Measurements from ENCODE around the gene EYA3. TPM values are rescaled to one million over a fixed set of nuclear protein-coding genes. Genes with fewer than 3 reads are reported as not detected.

EYA3 gene
- total RNA-seq, 1 experiment from 2014 or later: 32.7 TPM

DNA sequence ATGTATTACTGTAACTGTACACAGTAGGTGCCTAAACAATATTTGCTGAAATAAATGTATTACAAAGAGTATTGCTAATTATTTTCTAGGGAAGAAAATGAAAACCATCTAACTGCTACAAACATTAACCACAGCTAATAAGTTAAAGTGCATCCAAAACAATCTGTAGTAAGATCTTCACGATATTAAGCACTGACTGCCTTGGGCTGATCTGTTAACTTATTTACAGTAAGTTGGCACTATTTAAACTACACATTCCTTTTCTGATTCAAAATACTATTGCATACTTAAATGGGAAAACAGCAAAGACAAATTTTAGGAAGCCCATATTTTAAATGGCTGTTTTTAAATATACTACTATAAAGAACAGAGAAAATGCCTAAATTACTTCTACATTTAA is 4.5 kb downstream of the EYA3 start:
- H4K20me1 ChIP-seq (ENCODE audit: control insufficient read depth, insufficient read depth, insufficient read length): no peaks in the 10 kb centered on the region
- H3K4me2 ChIP-seq (ENCODE audit: insufficient read depth, insufficient read length, low read length): no peak overlapping the region
- H3T11ph ChIP-seq (ENCODE audit: low read length): no peak overlapping the region
- no peak overlapping the region for H4K8ac ChIP-seq (replicated peaks; ENCODE audit: insufficient read length, low read depth, low read length)
- no peak overlapping the region for H2BK120ac ChIP-seq (ENCODE audit: low read depth, low read length, poor library complexity, severe bottlenecking)
- no peak overlapping the region for H2AFZ ChIP-seq (ENCODE audit: low read length)
- H3K27me3 ChIP-seq (ENCODE audit: insufficient read depth, low read length): no peaks in the 10 kb centered on the region
- no CpG with 5 or more reads among the region's 1 CpG for WGBS (ENCODE audit: extremely low coverage, insufficient read length, low lambda C conversion rate)
- no peak overlapping the region for H2BK20ac ChIP-seq (ENCODE audit: low read depth, low read length, poor library complexity, severe bottlenecking)
- no peak overlapping the region for H3K23ac ChIP-seq (ENCODE audit: insufficient read length, low read depth, low read length)
- no peak overlapping the region for H3K18ac ChIP-seq (ENCODE audit: insufficient read length, low read depth, low read length)
- no peak overlapping the region for H4K5ac ChIP-seq (ENCODE audit: insufficient read length, low read depth, low read length)
- no peak overlapping the region for H2BK5ac ChIP-seq (ENCODE audit: insufficient read length, low read length)
- no peak overlapping the region for H2BK15ac ChIP-seq (ENCODE audit: low read depth, low read length)
- no peak for DNase-seq
- H3K4me3 Mint-ChIP-seq: no peak overlapping the region
- no peak overlapping the region for H3K27ac Mint-ChIP-seq
- H3K56ac ChIP-seq (ENCODE audit: insufficient read length, low read depth, low read length): no peak overlapping the region
- no peak overlapping the region for H2BK12ac ChIP-seq (ENCODE audit: insufficient read length, low read depth, low read length)
- H3K14ac ChIP-seq (ENCODE audit: insufficient read depth, low read length): no peak overlapping the region
- H3K79me2 ChIP-seq (ENCODE audit: insufficient read depth, low read length): peaks cover 3% of the 10 kb centered on the region; the same call in 1 of the 2 replicates
- no peak overlapping the region for H3K9ac ChIP-seq (ENCODE audit: extremely low read depth, insufficient read length, low read length)
- no peaks in the 10 kb centered on the region for H3K9me3 ChIP-seq (ENCODE audit: control insufficient read depth, low read depth, low read length)
- no peaks in the 10 kb centered on the region for H3K79me1 ChIP-seq (ENCODE audit: insufficient read depth, low read depth, low read length, poor library complexity, severe bottlenecking)
- peaks cover 1 to 11% (median 11%) of the 10 kb centered on the region in 3 experiments; a peak in 3 of 7 replicates for H3K36me3 Mint-ChIP-seq (ENCODE audit: insufficient read depth in 1 of 3, low read depth in 3 of 3)
- H4K91ac ChIP-seq (ENCODE audit: insufficient read length, low read depth, low read length): no peak overlapping the region
- no peaks in the 10 kb centered on the region for H3K27me3 Mint-ChIP-seq (ENCODE audit: low read depth)
- H2AK5ac ChIP-seq (ENCODE audit: insufficient read length, low read length): no peak overlapping the region
- H3K4ac ChIP-seq (ENCODE audit: low read depth, low read length): no peak overlapping the region
- peaks cover 8% of the 10 kb centered on the region for H3K23me2 ChIP-seq (ENCODE audit: insufficient read length, low read depth, low read length, poor library complexity, severe bottlenecking)
- H3K9me3 Mint-ChIP-seq: no peaks in the 10 kb centered on the region; a peak in 1 of 5 replicates
- no peak for TF ChIP-seq CTCF (conservative IDR thresholded peaks at IDR 0.05)
- H3K4me1 Mint-ChIP-seq: peaks cover 8 to 12% of the 10 kb centered on the region in 2 experiments
- no peaks in the 10 kb centered on the region for H3K4me1 ChIP-seq (ENCODE audit: insufficient read depth, low read length)
- no peak overlapping the region for H3K27ac ChIP-seq (ENCODE audit: insufficient read length, low read depth, low read length)

All from H9 (cell line).